HPDE6-E6E7 (cell line): ENCODE results near the gene SMOC2.

Experiments
- DNase-seq: peaks from one replicate; pipeline ENCODE4 v3.0.0; 2011; ENCODE audit warnings: missing footprints; ENCODE audit errors: extremely low spot score

The SMOC2 gene

GRCh38 chr6:168415098-168415992, 25.6 kb upstream of the SMOC2 start:
- no peak for DNase-seq

GRCh38 chr6:168415993-168416530, 24.9 kb upstream of the SMOC2 start:
- DNase-seq, result no peak

- DNase-seq, result no peak
These were observed 24.5 kb upstream of the SMOC2 start for GRCh38 chr6:168416531-168416930.

GRCh38 chr6:168417191-168417590, 23.8 kb upstream of the SMOC2 start:
- DNase-seq, result no peak

GRCh38 chr6:168417679-168418557, 23.1 kb upstream of the SMOC2 start:
- DNase-seq, result no peak

GRCh38 chr6:168418711-168419121, 22.3 kb upstream of the SMOC2 start:
- DNase-seq, result no peak

- DNase-seq, result no peak
These were observed 21.4 kb upstream of the SMOC2 start for GRCh38 chr6:168419569-168419968.

- no peak for DNase-seq
These were observed 20.9 kb upstream of the SMOC2 start for GRCh38 chr6:168420084-168420483.

- DNase-seq, result no peak
These were observed 20.3 kb upstream of the SMOC2 start for GRCh38 chr6:168420706-168421105.

- no peak for DNase-seq
These were observed 13.8 kb upstream of the SMOC2 start for GRCh38 chr6:168427184-168427583.

GRCh38 chr6:168428052-168428826, 12.7 kb upstream of the SMOC2 start:
- no peak for DNase-seq

GRCh38 chr6:168428863-168429262, 12.1 kb upstream of the SMOC2 start:
- no peak for DNase-seq

- no peak for DNase-seq
These were observed 8.8 kb upstream of the SMOC2 start for GRCh38 chr6:168432196-168432595.

GRCh38 chr6:168433898-168434297, 7.1 kb upstream of the SMOC2 start:
- no peak for DNase-seq

- DNase-seq, result no peak
These were observed 6.5 kb upstream of the SMOC2 start for GRCh38 chr6:168434505-168434904.

- DNase-seq, result no peak
These were observed 3.2 kb upstream of the SMOC2 start for GRCh38 chr6:168437751-168438150.

GRCh38 chr6:168438783-168439520, 2.0 kb upstream of the SMOC2 start:
- DNase-seq, result no peak

- DNase-seq, result no peak
These were observed 1.1 kb upstream of the SMOC2 start for GRCh38 chr6:168439794-168440450.

GRCh38 chr6:168441434-168442391, 729 bp downstream of the SMOC2 start:
- no peak for DNase-seq
